H1 (cell line): Measurements from ENCODE around the gene COX10. TPM values are rescaled to one million over a fixed set of nuclear protein-coding genes. Genes with fewer than 3 reads are reported as not detected.

Source experiments
- CTCF ChIA-PET: fragments of 300-600 bp; sonication (Branson Sonifier 250); formaldehyde crosslinking; loops from one replicate; lab custom pipeline; 2021; ENCODE audit not compliant: partially characterized antibody; lab: Charles Lee
- POLR2A ChIA-PET: fragments of 300-600 bp; sonication (Branson Sonifier 250); formaldehyde crosslinking; loops from one replicate; lab custom pipeline; 2021; ENCODE audit warnings: inconsistent platforms; ENCODE audit not compliant: partially characterized antibody; lab: Charles Lee
- DNase-seq, 2 experiments: peaks; one replicate each; pipeline versions ENCODE4 v3.0.0 to v3.0.0-alpha.2; 2010 to 2022; ENCODE audit warnings: low spot score in 2 of 2, low read depth in 1 of 2, mixed read lengths in 1 of 2
- FAIRE-seq: peaks from 2 replicates; lab custom pipeline; 2011; peaks lifted over from hg19 to GRCh38; lab: Jason Lieb, UNC
- H2AFZ ChIP-seq: 2 replicates; pipeline ENCODE4 v1.8.1; 2012; ENCODE audit warnings: low read length, inconsistent platforms
- H2AK5ac ChIP-seq: 2 replicates; pipeline ENCODE4 v1.6.1; 2013; ENCODE audit warnings: low read depth, low read length
- H2BK120ac ChIP-seq: replicated peaks from 2 replicates; pipeline ENCODE3; 2013; ENCODE audit warnings: low read depth, low read length, inconsistent platforms
- H2BK12ac ChIP-seq: 2 replicates; pipeline ENCODE4 v1.6.1; 2013; ENCODE audit warnings: low read depth, low read length
- H2BK15ac ChIP-seq: 2 replicates; pipeline ENCODE4 v1.6.1; 2013; ENCODE audit warnings: low read length
- H2BK20ac ChIP-seq: 2 replicates; pipeline ENCODE4 v1.6.1; 2013; ENCODE audit warnings: low read length
- H2BK5ac ChIP-seq: 2 replicates; pipeline ENCODE4 v1.6.1; 2013; ENCODE audit warnings: low read depth, low read length
- H3K14ac ChIP-seq: 2 replicates; pipeline ENCODE4 v1.6.1; 2013; ENCODE audit warnings: inconsistent platforms; ENCODE audit not compliant: insufficient read length
- H3K18ac ChIP-seq: 2 replicates; pipeline ENCODE4 v1.6.1; 2013; ENCODE audit warnings: low read length; ENCODE audit errors: extremely low read depth
- H3K23ac ChIP-seq: 2 replicates; pipeline ENCODE4 v1.6.1; 2013; ENCODE audit warnings: inconsistent platforms; ENCODE audit not compliant: insufficient read length
- H3K23me2 ChIP-seq: 2 replicates; pipeline ENCODE4 v1.6.1; 2013; ENCODE audit warnings: low read depth, low read length
- H3K27ac ChIP-seq: 2 replicates; pipeline ENCODE4 v1.6.1; 2011; ENCODE audit warnings: low read depth, low read length, inconsistent platforms
- H3K27me3 ChIP-seq, 4 experiments: replicated peaks in 1 of 4; 1 replicate in 1 of 4; 2 replicates in 3 of 4; pipeline versions ENCODE4 v1.6.1 to v1.8.1; 2011 to 2013; ENCODE audit warnings: low read length in 3 of 4, mild to moderate bottlenecking in 3 of 4, inconsistent platforms in 2 of 4, mixed read lengths in 2 of 4, moderate library complexity in 1 of 4; ENCODE audit not compliant: control insufficient read depth in 3 of 4, insufficient read depth in 3 of 4; ENCODE audit errors: extremely low read depth in 1 of 4
- H3K36me3 ChIP-seq, 4 experiments: 2 replicates each; pipeline versions ENCODE4 v1.6.1 to v1.8.1; 2011 to 2013; ENCODE audit warnings: mild to moderate bottlenecking in 4 of 4, low read length in 3 of 4, moderate library complexity in 2 of 4, control low read depth in 1 of 4, inconsistent platforms in 1 of 4; ENCODE audit not compliant: insufficient read depth in 4 of 4, control insufficient read depth in 2 of 4
- H3K4ac ChIP-seq: replicated peaks from 2 replicates; pipeline ENCODE3; 2013; ENCODE audit warnings: low read length, low read depth, mixed read lengths, inconsistent platforms; ENCODE audit not compliant: insufficient read length
- H3K4me1 ChIP-seq, 4 experiments: replicated peaks in 1 of 4; 1 replicate in 1 of 4; 2 replicates in 3 of 4; pipeline versions ENCODE4 v1.6.1 to v1.8.1; 2011 to 2013; ENCODE audit warnings: low read length in 3 of 4, inconsistent platforms in 2 of 4, mixed read lengths in 1 of 4; ENCODE audit not compliant: insufficient read depth in 4 of 4, control insufficient read depth in 3 of 4
- H3K4me2 ChIP-seq, 2 experiments: 2 replicates each; pipeline versions ENCODE4 v1.6.1 to v1.8.1; 2011 to 2013; ENCODE audit warnings: low read depth in 2 of 2, low read length in 2 of 2, control low read depth in 1 of 2, inconsistent platforms in 1 of 2, mild to moderate bottlenecking in 1 of 2; ENCODE audit not compliant: insufficient read depth in 1 of 2
- H3K4me3 ChIP-seq, 4 experiments: fragments of 200-600, 300-600 bp in 1 of 4; sonication (generic), shearing (Covaris generic), sonication (Bioruptor Twin) in 1 of 4; 2 replicates each; pipeline versions ENCODE4 v1.5.1 to v1.8.1; 2011 to 2016; ENCODE audit warnings: low read length in 4 of 4, low read depth in 3 of 4, control low read depth in 2 of 4, inconsistent platforms in 2 of 4, mild to moderate bottlenecking in 2 of 4, mixed read lengths in 1 of 4, moderate library complexity in 1 of 4; ENCODE audit not compliant: insufficient read depth in 2 of 4; ENCODE audit errors: extremely low read depth in 1 of 4
- H3K56ac ChIP-seq: replicated peaks from 2 replicates; pipeline ENCODE3; 2013; ENCODE audit warnings: low read depth, mild to moderate bottlenecking, mixed read lengths, low read length, inconsistent platforms; ENCODE audit not compliant: insufficient read length
- H3K79me1 ChIP-seq: 2 replicates; pipeline ENCODE4 v1.6.1; 2013; ENCODE audit warnings: low read depth, low read length, control low read depth
- H3K79me2 ChIP-seq, 2 experiments: 2 replicates each; pipeline versions ENCODE4 v1.6.1 to v1.8.1; 2012 to 2013; ENCODE audit warnings: low read length in 2 of 2, mild to moderate bottlenecking in 2 of 2, inconsistent platforms in 1 of 2; ENCODE audit not compliant: insufficient read depth in 2 of 2, control insufficient read depth in 1 of 2
- H3K9ac ChIP-seq, 4 experiments: replicated peaks in 1 of 4; 1 replicate in 1 of 4; 2 replicates in 3 of 4; pipeline versions ENCODE4 v1.6.1 to v1.8.1; 2011 to 2013; ENCODE audit warnings: low read depth in 3 of 4, low read length in 3 of 4, control low read depth in 2 of 4, mild to moderate bottlenecking in 2 of 4, moderate library complexity in 2 of 4, inconsistent platforms in 1 of 4; ENCODE audit errors: extremely low read depth in 1 of 4
- H3K9me3 ChIP-seq, 2 experiments: 2 replicates each; pipeline versions ENCODE4 v1.6.1 to v1.8.1; 2012 to 2013; ENCODE audit warnings: mild to moderate bottlenecking in 2 of 2, moderate library complexity in 2 of 2, control low read depth in 1 of 2, inconsistent platforms in 1 of 2, low read depth in 1 of 2, low read length in 1 of 2, mixed read lengths in 1 of 2; ENCODE audit not compliant: insufficient read depth in 2 of 2
- H4K20me1 ChIP-seq, 2 experiments: replicated peaks in 1 of 2; 2 replicates each; pipeline versions ENCODE3 to v1.8.1; 2011 to 2013; ENCODE audit warnings: inconsistent platforms in 2 of 2, low read length in 2 of 2, mild to moderate bottlenecking in 1 of 2; ENCODE audit not compliant: insufficient read depth in 2 of 2, control insufficient read depth in 1 of 2
- H4K5ac ChIP-seq: 2 replicates; pipeline ENCODE4 v1.6.1; 2013; ENCODE audit warnings: low read length, low read depth, mixed read lengths, inconsistent platforms; ENCODE audit not compliant: insufficient read length
- H4K8ac ChIP-seq: 2 replicates; pipeline ENCODE4 v1.8.0; 2013; ENCODE audit warnings: mild to moderate bottlenecking, moderate library complexity, low read length, inconsistent platforms; ENCODE audit not compliant: insufficient read depth; ENCODE audit errors: extremely low read depth
- H4K91ac ChIP-seq: replicated peaks from 2 replicates; pipeline ENCODE3; 2013; ENCODE audit warnings: low read length, mixed read lengths, inconsistent platforms; ENCODE audit not compliant: insufficient read length
- CHD1 ChIP-seq: IDR thresholded peaks from 2 replicates; pipeline ENCODE4 v1.6.1; 2012; ENCODE audit warnings: low read depth, low read length, improper control_type of control experiment
- RBBP5 ChIP-seq: IDR thresholded peaks from 2 replicates; pipeline ENCODE4 v1.7.1; 2012; ENCODE audit warnings: low read depth, mild to moderate bottlenecking, inconsistent platforms, low read length, moderate library complexity, borderline replicate concordance
- SRF ChIP-seq: IDR thresholded peaks from 2 replicates; pipeline ENCODE4 v1.6.1; 2011; ENCODE audit warnings: mild to moderate bottlenecking, low read depth, low read length, moderate library complexity
- WGBS, 2 experiments: shearing (Covaris generic) in 1 of 2; methylation state at CpG; one replicate each; pipeline versions ENCODE4 v1.1.6 to v1.1.7; 2013 to 2015; ENCODE audit warnings: low lambda C conversion rate in 2 of 2, mixed read lengths in 2 of 2, inconsistent platforms in 1 of 2, low coverage in 1 of 2, missing lambda C conversion rate in 1 of 2; ENCODE audit not compliant: insufficient replicate concordance in 2 of 2, insufficient coverage in 1 of 2, insufficient read length in 1 of 2; ENCODE audit errors: extremely low coverage in 1 of 2, missing lambda C conversion rate in 1 of 2; 5-methylcytosine and 5-hydroxymethylcytosine counted together
- polyA plus RNA-seq, 7 experiments: library from polyadenylated mRNA; depleted of rRNA in 3 of 7; stranded (reverse) in 5 of 7; unstranded in 2 of 7; fragments of >200 nt in 5 of 7; fragments of 200-250 nt in 2 of 7; gene quantifications; 1 replicate in 5 of 7; 2 replicates in 1 of 7; 4 replicates in 1 of 7; pipeline versions ENCODE4 v1.2.1 to v1.2.3, GENCODE V29; 2011 to 2013; ENCODE audit warnings: missing spikeins in 2 of 7, mixed read lengths in 2 of 7
- total RNA-seq: library from RNA; stranded (reverse); fragmentation: NEBNext Ultra II Directional; extraction: Animal tissue kit (Norgen Biotek cat#: 25700); gene quantifications from 2 replicates; pipeline ENCODE4 v1.2.1, GENCODE V29; 2021
- TF ChIP-seq, protein P1 (sequence below): IDR thresholded peaks from 2 replicates; pipeline ENCODE4 v1.6.1; 2011; ENCODE audit warnings: low read depth, mild to moderate bottlenecking, low read length; ENCODE audit not compliant: insufficient read depth
- TF ChIP-seq, protein P2 (sequence below): IDR thresholded peaks from 2 replicates; pipeline ENCODE4 v1.6.1; 2012; ENCODE audit warnings: inconsistent platforms

The COX10 gene
- total and polyA plus RNA-seq, 2 of the 8 experiments (the other 6 are each of a cell fraction or from before 2014, with no cell fraction given), result 18.0 to 23.0 TPM

DNA sequence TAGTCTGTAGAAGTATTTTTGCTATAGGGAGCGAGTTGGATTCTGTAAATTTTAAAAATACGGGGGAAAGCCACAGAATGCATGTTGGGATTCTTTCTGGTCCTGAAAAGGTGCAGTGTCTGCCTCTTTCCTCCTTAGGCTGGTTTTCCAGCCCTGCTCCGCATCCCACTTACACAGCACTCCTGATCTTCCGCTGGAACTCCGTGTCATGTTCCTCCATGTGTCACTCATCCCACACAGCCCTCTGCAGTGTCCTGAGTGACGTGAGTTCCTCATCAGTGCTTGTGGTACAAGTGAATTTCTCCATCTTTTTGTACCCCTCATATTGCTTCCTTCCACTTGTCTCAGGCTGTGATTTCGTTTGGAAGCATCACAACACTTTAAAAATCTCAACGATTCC is 34.5 kb downstream of the COX10 start:
- TF ChIP-seq, protein P1, sequence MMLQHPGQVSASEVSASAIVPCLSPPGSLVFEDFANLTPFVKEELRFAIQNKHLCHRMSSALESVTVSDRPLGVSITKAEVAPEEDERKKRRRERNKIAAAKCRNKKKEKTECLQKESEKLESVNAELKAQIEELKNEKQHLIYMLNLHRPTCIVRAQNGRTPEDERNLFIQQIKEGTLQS, result no peak
- TF ChIP-seq, protein P2, sequence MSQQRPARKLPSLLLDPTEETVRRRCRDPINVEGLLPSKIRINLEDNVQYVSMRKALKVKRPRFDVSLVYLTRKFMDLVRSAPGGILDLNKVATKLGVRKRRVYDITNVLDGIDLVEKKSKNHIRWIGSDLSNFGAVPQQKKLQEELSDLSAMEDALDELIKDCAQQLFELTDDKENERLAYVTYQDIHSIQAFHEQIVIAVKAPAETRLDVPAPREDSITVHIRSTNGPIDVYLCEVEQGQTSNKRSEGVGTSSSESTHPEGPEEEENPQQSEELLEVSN, result no peak
- TF ChIP-seq SRF, result no peak
- no peak for TF ChIP-seq RBBP5
- TF ChIP-seq CHD1, result no peak
- no peaks in the 10 kb centered on the region for H3K9me3 ChIP-seq
- DNase-seq (no peak), FAIRE-seq (no peak)
- H3K79me2 ChIP-seq, result peaks cover 0 to 15% of the 10 kb centered on the region in 2 experiments; a peak in 2 of 4 replicates
- no peak overlapping the region for H2BK5ac ChIP-seq
- H2BK20ac ChIP-seq, result no peak overlapping the region
- WGBS, 2 experiments, result 88% methylated on average over 8 of the region's 8 CpGs; no CpG with 5 or more reads in 1 of the 2 experiments
- no peak overlapping the region for H2AK5ac ChIP-seq
- no peak overlapping the region for H2BK15ac ChIP-seq
- no peak overlapping the region for H3K9ac ChIP-seq
- H3K4ac ChIP-seq, result no peak overlapping the region
- ChIA-PET POLR2A (no interaction called here), CTCF (interaction anchor here (0.6 to 1.4 kb wide), 3 partner anchors 123 to 1072 kb away, joined by 3 to 4 read pairs (median 3); no protein-coding TSS in a partner anchor)
- H3K79me1 ChIP-seq, result no peaks in the 10 kb centered on the region; the same call in 1 of the 2 replicates
- no peak overlapping the region for H3K23ac ChIP-seq
- H3K36me3 ChIP-seq, result no peaks in the 10 kb centered on the region
- no peak overlapping the region for H4K8ac ChIP-seq
- no peaks in the 10 kb centered on the region for H3K27me3 ChIP-seq
- no peak overlapping the region for H2AFZ ChIP-seq
- H4K5ac ChIP-seq, result no peak overlapping the region
- no peak overlapping the region for H3K27ac ChIP-seq
- peaks cover 2 to 3% of the 10 kb centered on the region in 2 experiments for H4K20me1 ChIP-seq
- H4K91ac ChIP-seq, result no peak overlapping the region
- H3K14ac ChIP-seq, result no peak overlapping the region
- no peak overlapping the region for H2BK12ac ChIP-seq
- no peak overlapping the region for H3K4me2 ChIP-seq
- H3K23me2 ChIP-seq, result no peaks in the 10 kb centered on the region
- H3K18ac ChIP-seq, result no peak overlapping the region
- H3K56ac ChIP-seq, result no peak overlapping the region
- H3K4me3 ChIP-seq, result no peak overlapping the region
- peaks cover 0 to 1% (median 0%) of the 10 kb centered on the region in 4 experiments; a peak in 1 of 7 replicates for H3K4me1 ChIP-seq
- H2BK120ac ChIP-seq, result no peak overlapping the region
